Activated T-cell treated with anti-CD3 and anti-CD28 coated beads, Interleukin-2, amount 50 U/mL, for 4 hours (primary cell): Measurements from ENCODE around the gene GALNT9. TPM values are rescaled to one million over a fixed set of nuclear protein-coding genes. Genes with fewer than 3 reads are reported as not detected.
"Not testable (repeated sequence)": the region's sequence is repeated elsewhere in the genome, so short reads cannot be mapped to it uniquely, and the experiment has no call there.

ENCODE experiments used
- ATAC-seq, 2 donors: fragments of 200-7000 bp; cut with Tn5 transposase; one replicate each; pipeline ENCODE4 v1.10.0; 2021
- DNase-seq: peaks from one replicate; pipeline ENCODE4 v3.0.0-alpha.2; 2020
- H3K27me3 Mint-ChIP-seq: one replicate; pipeline ENCODE4 v1.8.0; 2021; ENCODE audit warnings: low read depth, mixed read lengths
- H3K36me3 Mint-ChIP-seq: one replicate; pipeline ENCODE4 v1.8.0; 2022; ENCODE audit warnings: mixed read lengths; ENCODE audit not compliant: insufficient read depth
- H3K4me1 Mint-ChIP-seq: one replicate; pipeline ENCODE4 v1.8.0; 2021; ENCODE audit warnings: low read depth, mixed read lengths
- H3K4me3 Mint-ChIP-seq: one replicate; pipeline ENCODE4 v1.8.0; 2021; ENCODE audit warnings: mild to moderate bottlenecking, moderate library complexity, mixed read lengths
- H3K9me3 Mint-ChIP-seq: one replicate; pipeline ENCODE4 v1.8.0; 2021; ENCODE audit warnings: mixed read lengths
- total RNA-seq, 3 donors: library from RNA; stranded (reverse); gene quantifications; one replicate each; pipeline ENCODE4 v1.2.1, GENCODE V29; 2021

GALNT9 gene
- total RNA-seq, 3 donors from 2014 or later = 0.30 to 0.71 (median 0.34) TPM

GRCh38 chr12:132157733-132158409, 171.5 kb downstream of the GALNT9 start:
- H3K36me3 Mint-ChIP-seq = no peaks in the 10 kb centered on the region
- peaks cover 3% of the 10 kb centered on the region for H3K4me1 Mint-ChIP-seq
- DNase-seq (no peak), ATAC-seq (no peak)
- no peaks in the 10 kb centered on the region for H3K27me3 Mint-ChIP-seq
- H3K4me3 Mint-ChIP-seq = no peak overlapping the region
- no peaks in the 10 kb centered on the region for H3K9me3 Mint-ChIP-seq

- no peaks in the 10 kb centered on the region for H3K27me3 Mint-ChIP-seq
- no peak for ATAC-seq
- no peak for DNase-seq
- H3K9me3 Mint-ChIP-seq = no peaks in the 10 kb centered on the region
- peaks cover 2% of the 10 kb centered on the region for H3K4me1 Mint-ChIP-seq
- H3K4me3 Mint-ChIP-seq = no peak overlapping the region
- no peaks in the 10 kb centered on the region for H3K36me3 Mint-ChIP-seq
Observed at GRCh38 chr12:132156573-132157325, 172.6 kb downstream of the GALNT9 start.

- ATAC-seq (no peak), DNase-seq (no peak)
- Mint-ChIP-seq H3K4me3 (no peak overlapping the region), H3K36me3 (no peaks in the 10 kb centered on the region), H3K9me3 (no peaks in the 10 kb centered on the region), H3K4me1 (peaks cover 2% of the 10 kb centered on the region), H3K27me3 (no peaks in the 10 kb centered on the region)
Observed at GRCh38 chr12:132155771-132156572, 173.4 kb downstream of the GALNT9 start.

- ATAC-seq = no peak
- H3K36me3 Mint-ChIP-seq = no peaks in the 10 kb centered on the region
- H3K9me3 Mint-ChIP-seq = no peaks in the 10 kb centered on the region
- no peak overlapping the region for H3K4me3 Mint-ChIP-seq
- no peaks in the 10 kb centered on the region for H3K27me3 Mint-ChIP-seq
- peaks cover 2% of the 10 kb centered on the region for H3K4me1 Mint-ChIP-seq
- no peak for DNase-seq
Observed at GRCh38 chr12:132154941-132155770, 174.2 kb downstream of the GALNT9 start.

- no peaks in the 10 kb centered on the region for H3K27me3 Mint-ChIP-seq
- H3K36me3 Mint-ChIP-seq = no peaks in the 10 kb centered on the region
- ATAC-seq = peak in 1 of 2 donors; percentile 3
- no peaks in the 10 kb centered on the region for H3K9me3 Mint-ChIP-seq
- no peak for DNase-seq
- no peaks in the 10 kb centered on the region for H3K4me1 Mint-ChIP-seq
- H3K4me3 Mint-ChIP-seq = no peak overlapping the region
Observed at GRCh38 chr12:132154341-132154761, 175.0 kb downstream of the GALNT9 start.

- H3K9me3 Mint-ChIP-seq = no peaks in the 10 kb centered on the region
- no peak overlapping the region for H3K4me3 Mint-ChIP-seq
- H3K27me3 Mint-ChIP-seq = no peaks in the 10 kb centered on the region
- no peaks in the 10 kb centered on the region for H3K36me3 Mint-ChIP-seq
- DNase-seq (peak; percentile 62), ATAC-seq (peak; percentile 97)
- H3K4me1 Mint-ChIP-seq = no peaks in the 10 kb centered on the region
Observed at GRCh38 chr12:132153501-132154340, 175.7 kb downstream of the GALNT9 start.

GRCh38 chr12:132152953-132153352, 176.4 kb downstream of the GALNT9 start:
- ATAC-seq = no peak
- H3K4me1 Mint-ChIP-seq = no peaks in the 10 kb centered on the region
- no peaks in the 10 kb centered on the region for H3K36me3 Mint-ChIP-seq
- no peaks in the 10 kb centered on the region for H3K27me3 Mint-ChIP-seq
- no peak for DNase-seq
- no peaks in the 10 kb centered on the region for H3K9me3 Mint-ChIP-seq
- H3K4me3 Mint-ChIP-seq = no peak overlapping the region

DNA sequence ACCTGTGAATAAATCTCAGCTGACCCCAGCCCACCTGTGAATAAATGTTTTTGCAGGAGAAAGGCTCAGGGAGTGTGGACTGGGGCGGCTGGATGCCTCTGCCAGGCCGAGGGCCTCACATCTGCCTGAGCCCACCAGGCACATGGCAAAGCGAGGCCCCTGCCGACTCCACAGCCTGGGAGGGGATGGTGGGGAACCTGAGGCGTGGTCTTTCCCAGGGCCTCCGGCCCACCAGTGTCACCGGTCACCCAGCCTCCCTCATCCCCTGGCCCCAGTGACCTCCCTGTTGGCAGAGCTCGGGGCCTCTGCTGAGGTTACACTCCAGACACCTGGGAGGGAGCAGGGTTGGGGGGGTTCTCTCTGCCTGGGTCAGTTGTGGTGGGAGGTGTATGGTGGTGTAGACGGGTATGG, 177.0 kb downstream of the GALNT9 start:
- no peak overlapping the region for H3K4me3 Mint-ChIP-seq
- H3K27me3 Mint-ChIP-seq = no peaks in the 10 kb centered on the region
- DNase-seq = no peak
- no peaks in the 10 kb centered on the region for H3K4me1 Mint-ChIP-seq
- H3K36me3 Mint-ChIP-seq = no peaks in the 10 kb centered on the region
- ATAC-seq = no peak
- H3K9me3 Mint-ChIP-seq = no peaks in the 10 kb centered on the region

DNA sequence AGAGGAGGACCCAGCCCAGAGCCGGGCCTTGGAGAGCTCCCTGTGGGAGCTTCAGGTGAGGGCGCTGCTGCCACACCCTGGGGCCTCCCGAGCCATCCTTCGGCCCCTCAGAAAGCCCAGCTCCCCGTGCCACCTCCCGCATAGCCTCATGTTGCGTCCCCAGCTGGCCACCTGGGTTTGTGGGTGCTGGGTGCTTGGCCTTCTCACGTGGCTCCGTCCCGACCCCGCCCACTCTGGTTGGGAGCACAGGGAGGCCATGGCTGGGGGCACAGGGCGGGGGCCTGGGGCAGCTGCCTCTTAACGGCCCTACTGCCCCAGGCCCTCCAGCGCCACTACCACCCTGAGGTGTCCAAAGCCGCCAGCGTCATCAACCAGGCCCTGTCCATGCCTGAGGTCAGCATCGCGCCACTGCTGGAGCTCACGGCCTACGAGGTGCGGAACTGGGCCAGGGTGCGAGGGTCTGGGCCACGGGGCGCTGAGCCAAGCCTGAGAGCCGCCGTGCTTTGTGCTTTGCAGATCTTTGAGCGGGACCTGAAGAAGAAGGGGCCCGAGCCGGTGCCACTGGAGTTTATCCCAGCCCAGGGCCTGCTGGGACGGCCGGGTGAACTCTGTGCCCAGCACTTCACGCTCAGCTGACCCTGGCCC, 177.5 kb downstream of the GALNT9 start:
- Mint-ChIP-seq H3K36me3 (no peaks in the 10 kb centered on the region), H3K4me1 (no peaks in the 10 kb centered on the region), H3K4me3 (no peak overlapping the region), H3K9me3 (no peaks in the 10 kb centered on the region), H3K27me3 (no peaks in the 10 kb centered on the region)
- no peak for ATAC-seq
- DNase-seq = no peak

DNA sequence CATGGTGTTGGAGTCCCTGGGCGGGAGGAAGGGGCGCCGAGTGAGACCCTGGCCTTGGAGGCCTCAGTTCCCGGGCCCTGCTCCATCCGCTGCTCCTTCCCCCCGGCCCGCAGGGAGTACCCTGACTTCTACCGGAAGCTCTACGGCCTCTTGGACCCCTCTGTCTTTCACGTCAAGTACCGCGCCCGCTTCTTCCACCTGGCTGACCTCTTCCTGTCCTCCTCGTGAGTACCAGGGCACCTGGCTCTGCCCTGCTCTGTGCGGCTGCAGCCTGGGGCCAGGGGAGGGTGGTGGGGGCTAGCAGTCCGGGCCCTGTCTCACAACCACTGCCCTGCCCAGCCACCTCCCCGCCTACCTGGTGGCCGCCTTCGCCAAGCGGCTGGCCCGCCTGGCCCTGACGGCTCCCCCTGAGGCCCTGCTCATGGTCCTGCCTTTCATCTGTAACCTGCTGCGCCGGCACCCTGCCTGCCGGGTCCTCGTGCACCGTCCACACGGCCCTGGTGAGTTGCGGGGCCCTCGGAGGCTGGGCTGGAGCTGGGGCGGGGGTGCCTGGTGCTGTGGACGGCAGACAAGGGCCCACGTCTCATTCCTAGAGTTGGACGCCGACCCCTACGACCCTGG, 178.1 kb downstream of the GALNT9 start:
- Mint-ChIP-seq H3K4me3 (no peak overlapping the region), H3K36me3 (peaks cover 2% of the 10 kb centered on the region), H3K27me3 (no peaks in the 10 kb centered on the region), H3K4me1 (peaks cover 3% of the 10 kb centered on the region), H3K9me3 (no peaks in the 10 kb centered on the region)
- no peak for DNase-seq
- no peak for ATAC-seq

- Mint-ChIP-seq H3K27me3 (no peaks in the 10 kb centered on the region), H3K36me3 (peaks cover 7% of the 10 kb centered on the region), H3K4me3 (no peak overlapping the region), H3K4me1 (peaks cover 8% of the 10 kb centered on the region), H3K9me3 (no peaks in the 10 kb centered on the region)
- ATAC-seq = no peak
- peak; percentile 4 for DNase-seq
Observed at GRCh38 chr12:132150780-132151144, 178.6 kb downstream of the GALNT9 start.

GRCh38 chr12:132149526-132149925, 179.9 kb downstream of the GALNT9 start:
- H3K27me3 Mint-ChIP-seq, H3K36me3 Mint-ChIP-seq, DNase-seq, H3K9me3 Mint-ChIP-seq, ATAC-seq, H3K4me3 Mint-ChIP-seq: not testable (repeated sequence)
- H3K4me1 Mint-ChIP-seq = peaks cover 19% of the 10 kb centered on the region
